HepG2 (cell line): ENCODE results near the gene M1AP. TPM values are rescaled to one million over a fixed set of nuclear protein-coding genes. Genes with fewer than 3 reads are reported as not detected.

Source experiments
- ATAC-seq: fragments of 200-7000 bp; cut with Tn5 transposase; 3 replicates; pipeline ENCODE4 v1.9.1; 2020; ENCODE audit warnings: mild to moderate bottlenecking, moderate library complexity
- BruUV-seq: library from RNA; stranded (reverse); fragments of 400-500 nt; replicated peaks from 2 replicates; lab custom pipeline; 2021; lab: Mats Ljungman, UMichigan
- CTCF ChIA-PET: fragments of 300-600 bp; formaldehyde crosslinking; extraction: SDS; loops from one replicate; lab custom pipeline; 2021; ENCODE audit warnings: low total read pairs, inconsistent platforms, low intra/inter-chr PET ratio; lab: Yijun Ruan, JAX
- POLR2A ChIA-PET: fragments of 350-600 bp; sonication (Branson Sonifier 250); formaldehyde crosslinking; loops from one replicate; lab custom pipeline; 2020; ENCODE audit warnings: antibody characterized with exemption, inconsistent platforms; lab: Yijun Ruan, JAX
- DNase-seq: peaks from one replicate; pipeline ENCODE4 v3.0.0-alpha.2; 2015; ENCODE audit warnings: low spot score
- FAIRE-seq: peaks from 3 replicates; lab custom pipeline; 2011; peaks lifted over from hg19 to GRCh38; lab: Jason Lieb, UNC
- H2AFZ ChIP-seq: one replicate; pipeline ENCODE4 v1.6.1; 2011; ENCODE audit warnings: low read length, inconsistent platforms
- H3K27ac ChIP-seq: fragments of 300-600 bp; 3 replicates; pipeline ENCODE4 v1.8.0; 2011; ENCODE audit warnings: mixed run types, mild to moderate bottlenecking, mixed read lengths, low read length, inconsistent platforms; ENCODE audit not compliant: insufficient read depth; ENCODE audit errors: extremely low read length
- H3K27me3 ChIP-seq, 2 experiments: fragments of 200-600 bp in 1 of 2; 2 replicates in 1 of 2; 3 replicates in 1 of 2; pipeline versions ENCODE4 v1.6.0 to v1.8.0; 2011; ENCODE audit warnings: low read length in 2 of 2, mild to moderate bottlenecking in 2 of 2, moderate library complexity in 2 of 2, inconsistent platforms in 1 of 2; ENCODE audit not compliant: insufficient read depth in 2 of 2, control insufficient read depth in 1 of 2
- H3K36me3 ChIP-seq, 2 experiments: fragments of 200-600 bp in 1 of 2; replicated peaks in 1 of 2; 2 replicates in 1 of 2; 3 replicates in 1 of 2; pipeline versions ENCODE4 v1.5.1 to v1.8.0; 2011; ENCODE audit warnings: low read length in 2 of 2, inconsistent platforms in 1 of 2; ENCODE audit not compliant: insufficient read depth in 2 of 2, control insufficient read depth in 1 of 2
- H3K4me1 ChIP-seq: 2 replicates; pipeline ENCODE4 v1.5.1; 2012; ENCODE audit warnings: low read length, inconsistent platforms; ENCODE audit not compliant: insufficient read depth
- H3K4me2 ChIP-seq: 2 replicates; pipeline ENCODE4 v1.6.0; 2011; ENCODE audit warnings: low read depth, low read length, inconsistent platforms
- H3K4me3 ChIP-seq, 3 experiments: fragments of 200-600 bp in 1 of 3; sonication (generic), shearing (Covaris generic) in 1 of 3; replicated peaks in 1 of 3; 2 replicates each; pipeline ENCODE4 v1.5.1; 2011 to 2016; ENCODE audit warnings: low read length in 3 of 3, inconsistent platforms in 2 of 3, low read depth in 2 of 3, mild to moderate bottlenecking in 2 of 3, control low read depth in 1 of 3, mixed read lengths in 1 of 3; ENCODE audit not compliant: insufficient read depth in 1 of 3
- H3K79me2 ChIP-seq: one replicate; pipeline ENCODE4 v1.6.1; 2011; ENCODE audit warnings: low read length, inconsistent platforms; ENCODE audit not compliant: insufficient read depth
- H3K9ac ChIP-seq: 2 replicates; pipeline ENCODE4 v1.6.0; 2011; ENCODE audit warnings: mild to moderate bottlenecking, low read depth, low read length, inconsistent platforms; ENCODE audit not compliant: insufficient read depth
- H3K9me3 ChIP-seq: 2 replicates; pipeline ENCODE4 v1.5.1; 2012; ENCODE audit warnings: mild to moderate bottlenecking, low read length
- H4K20me1 ChIP-seq: 2 replicates; pipeline ENCODE4 v1.6.0; 2011; ENCODE audit warnings: inconsistent platforms, mild to moderate bottlenecking, low read length, moderate library complexity; ENCODE audit not compliant: insufficient read depth
- CENPT ChIP-seq: sonication (generic); formaldehyde crosslinking; IDR thresholded peaks from 2 replicates; pipeline ENCODE4 v1.8.0; 2022; ENCODE audit warnings: low read depth, mild to moderate bottlenecking, moderate library complexity, missing genetic modification reagents
- ERF ChIP-seq: IDR thresholded peaks from 2 replicates; pipeline ENCODE4 v1.6.1; 2018; ENCODE audit warnings: missing biosample characterization, missing genetic modification reagents
- ETV5 ChIP-seq: IDR thresholded peaks from 2 replicates; pipeline ENCODE4 v1.6.1; 2018; ENCODE audit warnings: missing biosample characterization, missing genetic modification reagents, inconsistent platforms, borderline replicate concordance
- GLMP ChIP-seq: sonication (generic); formaldehyde crosslinking; IDR thresholded peaks from 2 replicates; pipeline ENCODE4 v1.9.0; 2021; ENCODE audit warnings: missing genetic modification reagents, mild to moderate bottlenecking, borderline replicate concordance
- NFYB ChIP-seq: sonication (generic); formaldehyde crosslinking; IDR thresholded peaks from 2 replicates; pipeline ENCODE4 v1.4.0; 2020; ENCODE audit warnings: missing genetic modification reagents
- RAD51 ChIP-seq: fragments of 450-650 bp; IDR thresholded peaks from 2 replicates; pipeline ENCODE4 v1.6.1; 2016; ENCODE audit warnings: borderline replicate concordance
- ZBTB44 ChIP-seq: sonication (generic); formaldehyde crosslinking; IDR thresholded peaks from 2 replicates; pipeline ENCODE4 v1.4.0; 2020; ENCODE audit warnings: missing genetic modification reagents
- ZNF451 ChIP-seq: sonication (generic); formaldehyde crosslinking; IDR thresholded peaks from 2 replicates; pipeline ENCODE4 v1.5.0; 2020; ENCODE audit warnings: mild to moderate bottlenecking, missing genetic modification reagents
- WGBS: methylation state at CpG from one replicate; pipeline ENCODE4 v1.1.6; 2017; ENCODE audit warnings: low lambda C conversion rate; 5-methylcytosine and 5-hydroxymethylcytosine counted together
- in situ Hi-C: cut with HindIII; loops from 2 replicates; pipeline ENCODE4 v1.10.0; 2017; ENCODE audit warnings: low pct_unique_long_range_greater_than_20kb; ENCODE audit not compliant: extremely low pct_ligation_motif_present
- intact Hi-C: fragments of 100-400 bp; cut with micrococcal nuclease; formaldehyde crosslinking; loops from one replicate; pipeline ENCODE4 v1.10.0; 2022; ENCODE audit not compliant: unreplicated experiment
- polyA plus RNA-seq, 8 experiments: library from polyadenylated mRNA; depleted of rRNA in 3 of 8; stranded (reverse) in 7 of 8; unstranded in 1 of 8; fragments of >200 nt; fragmentation: Illumina TruSeq in 4 of 8; extraction: Trizol in 4 of 8; gene quantifications; 2 replicates each; pipeline versions ENCODE4 v1.2.1 to v1.2.3, GENCODE V29; 2011 to 2016; ENCODE audit warnings: low read depth in 4 of 8, missing spikeins in 1 of 8, mixed read lengths in 1 of 8; ENCODE audit not compliant: insufficient read depth in 1 of 8
- total RNA-seq, 5 experiments: library from RNA; depleted of rRNA; stranded (reverse); fragments of >200 nt; fragmentation: Illumina TruSeq; extraction: Trizol; gene quantifications; 2 replicates each; pipeline ENCODE4 v1.2.3, GENCODE V29; 2016; ENCODE audit warnings: low read depth in 1 of 5

The M1AP gene
- total and polyA plus RNA-seq, 2 of the 13 experiments (the other 11 are each of a cell fraction or from before 2014, with no cell fraction given) = not detected

GRCh38 chr2:74540291-74540690 lies 107.8 kb downstream of the M1AP start:
- H3K27ac ChIP-seq = no peak overlapping the region
- H3K36me3 ChIP-seq = no peaks in the 10 kb centered on the region
- no peaks in the 10 kb centered on the region for H3K9me3 ChIP-seq
- no peak overlapping the region for H3K9ac ChIP-seq
- peaks cover 4 to 34% of the 10 kb centered on the region in 2 experiments; a peak in 3 of 5 replicates for H3K27me3 ChIP-seq
- no peaks in the 10 kb centered on the region for H3K79me2 ChIP-seq
- no peaks in the 10 kb centered on the region for H4K20me1 ChIP-seq
- no peak overlapping the region for H3K4me2 ChIP-seq
- intact Hi-C loops = no loop called here
- in situ Hi-C loops = no loop called here
- ATAC-seq = no peak
- CTCF ChIA-PET = no interaction called here
- 45% methylated on average over 2 of the region's 5 CpGs for WGBS
- no peak for FAIRE-seq
- no peak overlapping the region for H2AFZ ChIP-seq
- DNase-seq = no peak
- no peak overlapping the region for H3K4me3 ChIP-seq
- TF ChIP-seq RAD51 (no peak), ERF (no peak), GLMP (CRISPR knock-in tag) (no peak), CENPT (CRISPR knock-in tag) (no peak), ZNF451 (CRISPR knock-in tag) (no peak), NFYB (CRISPR knock-in tag) (no peak), ETV5 (no peak), ZBTB44 (no peak)
- TF ChIP-seq, all 625 proteins: peak for 0
- no peaks in the 10 kb centered on the region; the same call in 1 of the 2 replicates for H3K4me1 ChIP-seq
- BruUV-seq = no TSS peak
- POLR2A ChIA-PET = no interaction called here
